GM23338 (cell line): ENCODE measurements around the gene TMEM217. TPM values are rescaled to one million over a fixed set of nuclear protein-coding genes. Genes with fewer than 3 reads are reported as not detected.

ENCODE experiments used
- ATAC-seq: fragments of 200-7000 bp; cut with Tn5 transposase; 3 replicates; pipeline ENCODE4 v1.9.1; 2020
- DNase-seq: peaks from one replicate; pipeline ENCODE4 v3.0.0-alpha.2; 2015; ENCODE audit warnings: low spot score
- H2AFZ ChIP-seq: fragments of 200-600 bp; sonication (generic); 2 replicates; pipeline ENCODE4 v1.8.0; 2016; ENCODE audit warnings: antibody characterized with exemption, mild to moderate bottlenecking, moderate library complexity
- H3F3A ChIP-seq: fragments of 200-600 bp; sonication (generic); replicated peaks from 2 replicates; pipeline ENCODE4 v1.8.0; 2017; ENCODE audit warnings: antibody characterized with exemption, mixed run types, low read depth
- H3K27ac ChIP-seq: fragments of 200-600 bp; sonication (generic); 2 replicates; pipeline ENCODE4 v1.6.1; 2016; ENCODE audit warnings: low read depth
- H3K27me3 ChIP-seq: fragments of 200-600 bp; sonication (generic); 2 replicates; pipeline ENCODE4 v1.8.0; 2016; ENCODE audit warnings: mild to moderate bottlenecking, mixed run types, moderate library complexity; ENCODE audit not compliant: insufficient read depth
- H3K36me3 ChIP-seq: fragments of 200-600 bp; sonication (generic); 2 replicates; pipeline ENCODE4 v1.8.0; 2016; ENCODE audit warnings: mild to moderate bottlenecking; ENCODE audit not compliant: insufficient read depth
- H3K4me1 ChIP-seq: fragments of 200-600 bp; sonication (generic); 2 replicates; pipeline ENCODE4 v1.8.0; 2016; ENCODE audit warnings: mild to moderate bottlenecking, moderate library complexity; ENCODE audit not compliant: insufficient read depth
- H3K4me2 ChIP-seq: fragments of 200-600 bp; sonication (generic); 2 replicates; pipeline ENCODE4 v1.7.1; 2017; ENCODE audit warnings: mixed run types
- H3K4me3 ChIP-seq: fragments of 200-600 bp; sonication (generic); 2 replicates; pipeline ENCODE4 v1.6.1; 2016; ENCODE audit warnings: mixed run types
- H3K79me2 ChIP-seq: fragments of 200-600 bp; sonication (generic); replicated peaks from 2 replicates; pipeline ENCODE4 v1.8.0; 2017; ENCODE audit warnings: mild to moderate bottlenecking; ENCODE audit not compliant: insufficient read depth
- H3K9me2 ChIP-seq: fragments of 200-600 bp; sonication (generic); 2 replicates; pipeline ENCODE4 v1.8.0; 2017; ENCODE audit not compliant: insufficient read depth
- H4K20me1 ChIP-seq: fragments of 200-600 bp; sonication (generic); replicated peaks from 2 replicates; pipeline ENCODE4 v1.8.0; 2017; ENCODE audit warnings: mild to moderate bottlenecking; ENCODE audit not compliant: insufficient read depth
- H3K27ac Mint-ChIP-seq: 2 replicates; pipeline ENCODE4 v1.8.0; 2020; ENCODE audit warnings: inconsistent platforms, mild to moderate bottlenecking, moderate library complexity, mixed read lengths
- H3K27me3 Mint-ChIP-seq: 3 replicates; pipeline ENCODE4 v1.8.0; 2022; ENCODE audit warnings: low read depth, mild to moderate bottlenecking, moderate library complexity, mixed read lengths, inconsistent platforms; ENCODE audit not compliant: insufficient read depth, poor library complexity
- H3K36me3 Mint-ChIP-seq: 3 replicates; pipeline ENCODE4 v1.8.0; 2021; ENCODE audit warnings: low read depth, mild to moderate bottlenecking, inconsistent platforms, moderate library complexity, mixed read lengths
- H3K4me1 Mint-ChIP-seq: 3 replicates; pipeline ENCODE4 v1.8.0; 2020; ENCODE audit warnings: mild to moderate bottlenecking, inconsistent platforms, mixed read lengths
- H3K4me3 Mint-ChIP-seq: 3 replicates; pipeline ENCODE4 v1.8.0; 2021; ENCODE audit warnings: moderate library complexity, mild to moderate bottlenecking, inconsistent platforms, mixed read lengths
- H3K9me3 Mint-ChIP-seq: 3 replicates; pipeline ENCODE4 v1.8.0; 2020; ENCODE audit warnings: moderate library complexity, mild to moderate bottlenecking, inconsistent platforms, mixed read lengths
- CREB1 ChIP-seq: fragments of 250-450 bp; sonication (Bioruptor Pico); IDR thresholded peaks from 2 replicates; pipeline ENCODE4 v1.5.0; 2020; ENCODE audit warnings: low read depth, mild to moderate bottlenecking, moderate library complexity
- EZH2 ChIP-seq: fragments of 200-600 bp; sonication (generic); IDR thresholded peaks from one replicate; pipeline ENCODE4 v1.8.0; 2017; ENCODE audit warnings: antibody characterized with exemption, mild to moderate bottlenecking, low read depth; ENCODE audit not compliant: unreplicated experiment
- EZH2phosphoT487 ChIP-seq: fragments of 200-600 bp; sonication (generic); IDR thresholded peaks from one replicate; pipeline ENCODE4 v1.8.1; 2018; ENCODE audit warnings: antibody characterized with exemption; ENCODE audit not compliant: unreplicated experiment
- JUNB ChIP-seq: IDR thresholded peaks from one replicate; pipeline ENCODE4 v1.6.1; 2016; ENCODE audit warnings: antibody characterized with exemption; ENCODE audit not compliant: unreplicated experiment
- NANOG ChIP-seq: IDR thresholded peaks from 2 replicates; pipeline ENCODE4 v1.6.1; 2016; ENCODE audit warnings: antibody characterized with exemption, borderline replicate concordance
- POLR2AphosphoS5 ChIP-seq: IDR thresholded peaks from 2 replicates; pipeline ENCODE4 v1.6.1; 2016; ENCODE audit warnings: antibody characterized with exemption, low read depth
- STAT1 ChIP-seq: IDR thresholded peaks from one replicate; pipeline ENCODE4 v1.6.1; 2016; ENCODE audit warnings: antibody characterized with exemption; ENCODE audit not compliant: unreplicated experiment
- ZNF114 ChIP-seq: fragments of 250-450 bp; sonication (Bioruptor Pico); IDR thresholded peaks from 2 replicates; pipeline ENCODE4 v1.5.0; 2020; ENCODE audit warnings: mild to moderate bottlenecking, moderate library complexity
- ZNF331 ChIP-seq: fragments of 250-450 bp; sonication (Bioruptor Pico); IDR thresholded peaks from 2 replicates; pipeline ENCODE4 v1.5.0; 2020; ENCODE audit warnings: low read depth, mild to moderate bottlenecking, moderate library complexity
- polyA plus RNA-seq: library from polyadenylated mRNA; unstranded; fragments of >200 nt; fragmentation: Nextera tagmentation; extraction: Ambion mirVana; gene quantifications from 2 replicates; pipeline ENCODE4 v1.2.1, GENCODE V29; 2016
- total RNA-seq: library from RNA; depleted of rRNA; stranded (reverse); fragments of >200 nt; shearing (Covaris generic); gene quantifications from 2 replicates; pipeline ENCODE4 v1.2.3, GENCODE V29; 2014
- TF ChIP-seq, protein P1 (sequence below): IDR thresholded peaks from 2 replicates; pipeline ENCODE4 v1.6.1; 2016; ENCODE audit warnings: antibody characterized with exemption
- TF ChIP-seq, protein P2 (sequence below), 2 experiments: fragments of 200-600 bp in 1 of 2; sonication (generic) in 1 of 2; conservative IDR thresholded peaks; 2 replicates each; pipeline versions ENCODE4 v1.5.1 to v1.6.1; 2016 to 2017; ENCODE audit warnings: antibody characterized with exemption in 2 of 2, low read depth in 2 of 2, mild to moderate bottlenecking in 2 of 2, moderate library complexity in 1 of 2
- TF ChIP-seq, protein P3 (sequence below): IDR thresholded peaks from one replicate; pipeline ENCODE4 v1.6.1; 2018; ENCODE audit warnings: antibody characterized with exemption; ENCODE audit not compliant: unreplicated experiment
- TF ChIP-seq, protein P4 (sequence below): fragments of 250-450 bp; sonication (Bioruptor Pico); IDR thresholded peaks from 2 replicates; pipeline ENCODE4 v1.5.0; 2020; ENCODE audit warnings: mild to moderate bottlenecking, moderate library complexity

TMEM217 gene
- total and polyA plus RNA-seq, 2 experiments from 2014 or later, result 1.3 TPM; not detected in 1

DNA sequence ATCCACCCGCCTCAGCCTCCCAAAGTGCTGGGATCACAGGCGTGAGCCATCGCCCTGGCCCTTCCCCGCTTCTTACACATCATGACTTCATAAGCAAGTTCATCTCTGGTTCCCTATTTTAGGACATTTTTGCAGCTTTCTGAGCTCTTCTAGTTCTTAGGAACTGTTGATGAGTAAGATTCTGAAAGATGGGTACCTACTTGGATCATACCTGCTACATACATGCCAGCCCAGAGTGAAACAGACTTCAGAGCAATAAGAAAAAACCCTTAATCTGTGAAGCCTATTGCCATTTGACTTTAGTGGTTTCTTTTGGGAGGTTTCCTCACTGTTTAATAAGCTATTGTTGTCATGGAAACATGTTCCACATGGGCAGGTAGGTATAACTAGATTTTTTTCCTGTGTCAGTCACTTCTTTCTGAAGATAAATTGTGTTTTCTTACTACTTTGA, 27.9 kb upstream of the TMEM217 start:
- Mint-ChIP-seq H3K4me3 (no peak overlapping the region), H3K36me3 (peaks cover 43% of the 10 kb centered on the region)
- TF ChIP-seq, protein P1, sequence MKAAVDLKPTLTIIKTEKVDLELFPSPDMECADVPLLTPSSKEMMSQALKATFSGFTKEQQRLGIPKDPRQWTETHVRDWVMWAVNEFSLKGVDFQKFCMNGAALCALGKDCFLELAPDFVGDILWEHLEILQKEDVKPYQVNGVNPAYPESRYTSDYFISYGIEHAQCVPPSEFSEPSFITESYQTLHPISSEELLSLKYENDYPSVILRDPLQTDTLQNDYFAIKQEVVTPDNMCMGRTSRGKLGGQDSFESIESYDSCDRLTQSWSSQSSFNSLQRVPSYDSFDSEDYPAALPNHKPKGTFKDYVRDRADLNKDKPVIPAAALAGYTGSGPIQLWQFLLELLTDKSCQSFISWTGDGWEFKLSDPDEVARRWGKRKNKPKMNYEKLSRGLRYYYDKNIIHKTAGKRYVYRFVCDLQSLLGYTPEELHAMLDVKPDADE, result no peak
- TF ChIP-seq, protein P2, sequence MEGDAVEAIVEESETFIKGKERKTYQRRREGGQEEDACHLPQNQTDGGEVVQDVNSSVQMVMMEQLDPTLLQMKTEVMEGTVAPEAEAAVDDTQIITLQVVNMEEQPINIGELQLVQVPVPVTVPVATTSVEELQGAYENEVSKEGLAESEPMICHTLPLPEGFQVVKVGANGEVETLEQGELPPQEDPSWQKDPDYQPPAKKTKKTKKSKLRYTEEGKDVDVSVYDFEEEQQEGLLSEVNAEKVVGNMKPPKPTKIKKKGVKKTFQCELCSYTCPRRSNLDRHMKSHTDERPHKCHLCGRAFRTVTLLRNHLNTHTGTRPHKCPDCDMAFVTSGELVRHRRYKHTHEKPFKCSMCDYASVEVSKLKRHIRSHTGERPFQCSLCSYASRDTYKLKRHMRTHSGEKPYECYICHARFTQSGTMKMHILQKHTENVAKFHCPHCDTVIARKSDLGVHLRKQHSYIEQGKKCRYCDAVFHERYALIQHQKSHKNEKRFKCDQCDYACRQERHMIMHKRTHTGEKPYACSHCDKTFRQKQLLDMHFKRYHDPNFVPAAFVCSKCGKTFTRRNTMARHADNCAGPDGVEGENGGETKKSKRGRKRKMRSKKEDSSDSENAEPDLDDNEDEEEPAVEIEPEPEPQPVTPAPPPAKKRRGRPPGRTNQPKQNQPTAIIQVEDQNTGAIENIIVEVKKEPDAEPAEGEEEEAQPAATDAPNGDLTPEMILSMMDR (conservative IDR thresholded peaks at IDR 0.05; ENCODE audit: low read depth in 2 of 2), result no peak
- TF ChIP-seq, protein P3, sequence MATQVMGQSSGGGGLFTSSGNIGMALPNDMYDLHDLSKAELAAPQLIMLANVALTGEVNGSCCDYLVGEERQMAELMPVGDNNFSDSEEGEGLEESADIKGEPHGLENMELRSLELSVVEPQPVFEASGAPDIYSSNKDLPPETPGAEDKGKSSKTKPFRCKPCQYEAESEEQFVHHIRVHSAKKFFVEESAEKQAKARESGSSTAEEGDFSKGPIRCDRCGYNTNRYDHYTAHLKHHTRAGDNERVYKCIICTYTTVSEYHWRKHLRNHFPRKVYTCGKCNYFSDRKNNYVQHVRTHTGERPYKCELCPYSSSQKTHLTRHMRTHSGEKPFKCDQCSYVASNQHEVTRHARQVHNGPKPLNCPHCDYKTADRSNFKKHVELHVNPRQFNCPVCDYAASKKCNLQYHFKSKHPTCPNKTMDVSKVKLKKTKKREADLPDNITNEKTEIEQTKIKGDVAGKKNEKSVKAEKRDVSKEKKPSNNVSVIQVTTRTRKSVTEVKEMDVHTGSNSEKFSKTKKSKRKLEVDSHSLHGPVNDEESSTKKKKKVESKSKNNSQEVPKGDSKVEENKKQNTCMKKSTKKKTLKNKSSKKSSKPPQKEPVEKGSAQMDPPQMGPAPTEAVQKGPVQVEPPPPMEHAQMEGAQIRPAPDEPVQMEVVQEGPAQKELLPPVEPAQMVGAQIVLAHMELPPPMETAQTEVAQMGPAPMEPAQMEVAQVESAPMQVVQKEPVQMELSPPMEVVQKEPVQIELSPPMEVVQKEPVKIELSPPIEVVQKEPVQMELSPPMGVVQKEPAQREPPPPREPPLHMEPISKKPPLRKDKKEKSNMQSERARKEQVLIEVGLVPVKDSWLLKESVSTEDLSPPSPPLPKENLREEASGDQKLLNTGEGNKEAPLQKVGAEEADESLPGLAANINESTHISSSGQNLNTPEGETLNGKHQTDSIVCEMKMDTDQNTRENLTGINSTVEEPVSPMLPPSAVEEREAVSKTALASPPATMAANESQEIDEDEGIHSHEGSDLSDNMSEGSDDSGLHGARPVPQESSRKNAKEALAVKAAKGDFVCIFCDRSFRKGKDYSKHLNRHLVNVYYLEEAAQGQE, result no peak
- no peak for TF ChIP-seq POLR2AphosphoS5
- TF ChIP-seq CREB1 (CRISPR knock-in tag), result no peak
- no peak for TF ChIP-seq ZNF331 (CRISPR knock-in tag)
- TF ChIP-seq, protein P4, sequence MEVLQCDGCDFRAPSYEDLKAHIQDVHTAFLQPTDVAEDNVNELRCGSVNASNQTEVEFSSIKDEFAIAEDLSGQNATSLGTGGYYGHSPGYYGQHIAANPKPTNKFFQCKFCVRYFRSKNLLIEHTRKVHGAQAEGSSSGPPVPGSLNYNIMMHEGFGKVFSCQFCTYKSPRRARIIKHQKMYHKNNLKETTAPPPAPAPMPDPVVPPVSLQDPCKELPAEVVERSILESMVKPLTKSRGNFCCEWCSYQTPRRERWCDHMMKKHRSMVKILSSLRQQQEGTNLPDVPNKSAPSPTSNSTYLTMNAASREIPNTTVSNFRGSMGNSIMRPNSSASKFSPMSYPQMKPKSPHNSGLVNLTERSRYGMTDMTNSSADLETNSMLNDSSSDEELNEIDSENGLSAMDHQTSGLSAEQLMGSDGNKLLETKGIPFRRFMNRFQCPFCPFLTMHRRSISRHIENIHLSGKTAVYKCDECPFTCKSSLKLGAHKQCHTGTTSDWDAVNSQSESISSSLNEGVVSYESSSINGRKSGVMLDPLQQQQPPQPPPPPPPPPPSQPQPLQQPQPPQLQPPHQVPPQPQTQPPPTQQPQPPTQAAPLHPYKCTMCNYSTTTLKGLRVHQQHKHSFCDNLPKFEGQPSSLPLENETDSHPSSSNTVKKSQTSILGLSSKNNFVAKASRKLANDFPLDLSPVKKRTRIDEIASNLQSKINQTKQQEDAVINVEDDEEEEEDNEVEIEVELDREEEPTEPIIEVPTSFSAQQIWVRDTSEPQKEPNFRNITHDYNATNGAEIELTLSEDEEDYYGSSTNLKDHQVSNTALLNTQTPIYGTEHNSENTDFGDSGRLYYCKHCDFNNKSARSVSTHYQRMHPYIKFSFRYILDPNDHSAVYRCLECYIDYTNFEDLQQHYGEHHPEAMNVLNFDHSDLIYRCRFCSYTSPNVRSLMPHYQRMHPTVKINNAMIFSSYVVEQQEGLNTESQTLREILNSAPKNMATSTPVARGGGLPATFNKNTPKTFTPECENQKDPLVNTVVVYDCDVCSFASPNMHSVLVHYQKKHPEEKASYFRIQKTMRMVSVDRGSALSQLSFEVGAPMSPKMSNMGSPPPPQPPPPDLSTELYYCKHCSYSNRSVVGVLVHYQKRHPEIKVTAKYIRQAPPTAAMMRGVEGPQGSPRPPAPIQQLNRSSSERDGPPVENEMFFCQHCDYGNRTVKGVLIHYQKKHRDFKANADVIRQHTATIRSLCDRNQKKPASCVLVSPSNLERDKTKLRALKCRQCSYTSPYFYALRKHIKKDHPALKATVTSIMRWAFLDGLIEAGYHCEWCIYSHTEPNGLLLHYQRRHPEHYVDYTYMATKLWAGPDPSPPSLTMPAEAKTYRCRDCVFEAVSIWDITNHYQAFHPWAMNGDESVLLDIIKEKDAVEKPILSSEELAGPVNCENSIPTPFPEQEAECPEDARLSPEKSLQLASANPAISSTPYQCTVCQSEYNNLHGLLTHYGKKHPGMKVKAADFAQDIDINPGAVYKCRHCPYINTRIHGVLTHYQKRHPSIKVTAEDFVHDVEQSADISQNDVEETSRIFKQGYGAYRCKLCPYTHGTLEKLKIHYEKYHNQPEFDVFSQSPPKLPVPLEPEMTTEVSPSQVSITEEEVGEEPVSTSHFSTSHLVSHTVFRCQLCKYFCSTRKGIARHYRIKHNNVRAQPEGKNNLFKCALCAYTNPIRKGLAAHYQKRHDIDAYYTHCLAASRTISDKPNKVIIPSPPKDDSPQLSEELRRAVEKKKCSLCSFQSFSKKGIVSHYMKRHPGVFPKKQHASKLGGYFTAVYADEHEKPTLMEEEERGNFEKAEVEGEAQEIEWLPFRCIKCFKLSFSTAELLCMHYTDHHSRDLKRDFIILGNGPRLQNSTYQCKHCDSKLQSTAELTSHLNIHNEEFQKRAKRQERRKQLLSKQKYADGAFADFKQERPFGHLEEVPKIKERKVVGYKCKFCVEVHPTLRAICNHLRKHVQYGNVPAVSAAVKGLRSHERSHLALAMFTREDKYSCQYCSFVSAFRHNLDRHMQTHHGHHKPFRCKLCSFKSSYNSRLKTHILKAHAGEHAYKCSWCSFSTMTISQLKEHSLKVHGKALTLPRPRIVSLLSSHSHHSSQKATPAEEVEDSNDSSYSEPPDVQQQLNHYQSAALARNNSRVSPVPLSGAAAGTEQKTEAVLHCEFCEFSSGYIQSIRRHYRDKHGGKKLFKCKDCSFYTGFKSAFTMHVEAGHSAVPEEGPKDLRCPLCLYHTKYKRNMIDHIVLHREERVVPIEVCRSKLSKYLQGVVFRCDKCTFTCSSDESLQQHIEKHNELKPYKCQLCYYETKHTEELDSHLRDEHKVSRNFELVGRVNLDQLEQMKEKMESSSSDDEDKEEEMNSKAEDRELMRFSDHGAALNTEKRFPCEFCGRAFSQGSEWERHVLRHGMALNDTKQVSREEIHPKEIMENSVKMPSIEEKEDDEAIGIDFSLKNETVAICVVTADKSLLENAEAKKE (CRISPR knock-in tag), result no peak
- no peak for TF ChIP-seq EZH2
- no peak for TF ChIP-seq JUNB
- TF ChIP-seq EZH2phosphoT487, result no peak
- no peak for TF ChIP-seq ZNF114 (CRISPR knock-in tag)
- no peak for TF ChIP-seq STAT1
- no peak for TF ChIP-seq NANOG

More for the DNA sequence above, 27.9 kb upstream of the TMEM217 start:
- no peaks in the 10 kb centered on the region for H3F3A ChIP-seq
- H3K36me3 ChIP-seq, result peaks cover 22% of the 10 kb centered on the region
- Mint-ChIP-seq H3K4me1 (no peaks in the 10 kb centered on the region), H3K27ac (no peak overlapping the region), H3K27me3 (no peaks in the 10 kb centered on the region), H3K9me3 (no peaks in the 10 kb centered on the region)
- DNase-seq, result no peak
- ATAC-seq, result no peak
- H3K9me2 ChIP-seq, result no peaks in the 10 kb centered on the region
- no peak overlapping the region for H3K4me2 ChIP-seq
- H3K79me2 ChIP-seq, result no peaks in the 10 kb centered on the region; the same call in 1 of the 2 replicates
- no peaks in the 10 kb centered on the region for H3K27me3 ChIP-seq
- H3K4me3 ChIP-seq, result no peak overlapping the region
- 0 out of 2 replicates have a peak, but pooled peaks cover 3% of the 10 kb centered on the region for H4K20me1 ChIP-seq
- H2AFZ ChIP-seq, result no peak overlapping the region
- H3K4me1 ChIP-seq, result no peaks in the 10 kb centered on the region
- H3K27ac ChIP-seq, result no peak overlapping the region
